Loucy (cell line): ENCODE results near the gene CACNB1.

Source experiments
- EZH2phosphoT487 ChIP-seq: fragments of 200-600 bp; IDR thresholded peaks from 2 replicates; pipeline ENCODE4 v1.6.1; 2018; ENCODE audit warnings: antibody characterized with exemption, mild to moderate bottlenecking, moderate library complexity, borderline replicate concordance
- TF ChIP-seq, protein P1 (sequence below): fragments of 200-600 bp; sonication (generic); conservative IDR thresholded peaks from 2 replicates; pipeline ENCODE4 v1.5.1; 2014; ENCODE audit warnings: mild to moderate bottlenecking, antibody characterized with exemption, low read length

DNA sequence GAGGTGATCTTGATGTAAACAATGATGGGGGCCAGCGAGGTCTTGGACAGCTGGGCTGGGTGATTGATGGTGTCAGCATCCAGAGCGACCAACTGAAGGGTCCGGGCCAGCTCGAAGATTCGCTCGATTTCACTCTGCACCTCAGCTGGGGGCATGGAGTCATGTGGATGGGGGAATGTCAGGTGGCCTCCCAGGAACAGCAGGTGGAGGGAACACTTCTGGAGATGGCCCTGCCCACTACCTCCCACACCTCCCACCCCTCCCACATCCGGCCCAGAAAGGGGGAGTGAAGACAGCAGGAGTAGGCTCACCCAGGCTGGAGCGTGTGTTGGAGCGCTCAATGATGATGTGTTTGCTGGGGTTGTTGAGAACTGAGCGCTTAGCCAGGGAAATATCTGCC lies 13.7 kb downstream of the CACNB1 start:
- TF ChIP-seq, protein P1, sequence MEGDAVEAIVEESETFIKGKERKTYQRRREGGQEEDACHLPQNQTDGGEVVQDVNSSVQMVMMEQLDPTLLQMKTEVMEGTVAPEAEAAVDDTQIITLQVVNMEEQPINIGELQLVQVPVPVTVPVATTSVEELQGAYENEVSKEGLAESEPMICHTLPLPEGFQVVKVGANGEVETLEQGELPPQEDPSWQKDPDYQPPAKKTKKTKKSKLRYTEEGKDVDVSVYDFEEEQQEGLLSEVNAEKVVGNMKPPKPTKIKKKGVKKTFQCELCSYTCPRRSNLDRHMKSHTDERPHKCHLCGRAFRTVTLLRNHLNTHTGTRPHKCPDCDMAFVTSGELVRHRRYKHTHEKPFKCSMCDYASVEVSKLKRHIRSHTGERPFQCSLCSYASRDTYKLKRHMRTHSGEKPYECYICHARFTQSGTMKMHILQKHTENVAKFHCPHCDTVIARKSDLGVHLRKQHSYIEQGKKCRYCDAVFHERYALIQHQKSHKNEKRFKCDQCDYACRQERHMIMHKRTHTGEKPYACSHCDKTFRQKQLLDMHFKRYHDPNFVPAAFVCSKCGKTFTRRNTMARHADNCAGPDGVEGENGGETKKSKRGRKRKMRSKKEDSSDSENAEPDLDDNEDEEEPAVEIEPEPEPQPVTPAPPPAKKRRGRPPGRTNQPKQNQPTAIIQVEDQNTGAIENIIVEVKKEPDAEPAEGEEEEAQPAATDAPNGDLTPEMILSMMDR: no peak
- no peak for TF ChIP-seq EZH2phosphoT487
